AG08395 (cell line): ENCODE measurements around the gene ERN2.

ENCODE experiments used
- DNase-seq: peaks from one replicate; pipeline ENCODE4 v3.0.0; 2012; ENCODE audit warnings: mixed read lengths, low spot score

The ERN2 gene

GRCh38 chr16:23687034-23687808, 25.8 kb downstream of the ERN2 start:
- DNase-seq = no peak

GRCh38 chr16:23683487-23683886, 29.5 kb downstream of the ERN2 start:
- DNase-seq = no peak

GRCh38 chr16:23682181-23682580, 30.8 kb downstream of the ERN2 start:
- DNase-seq = no peak

DNA sequence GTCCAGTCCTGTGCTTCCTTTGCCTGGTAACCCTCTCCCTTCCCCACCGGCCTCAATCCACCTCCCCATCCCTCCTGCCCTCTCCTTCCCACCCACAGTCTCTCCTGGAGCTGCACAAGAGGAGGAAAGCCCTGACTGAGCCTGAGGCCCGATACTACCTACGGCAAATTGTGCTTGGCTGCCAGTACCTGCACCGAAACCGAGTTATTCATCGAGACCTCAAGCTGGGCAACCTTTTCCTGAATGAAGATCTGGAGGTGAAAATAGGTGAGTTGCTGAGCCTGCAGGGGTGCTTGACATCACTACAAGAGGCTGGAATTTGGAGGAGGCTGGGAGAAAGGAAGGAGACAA, 33.1 kb downstream of the ERN2 start:
- no peak for DNase-seq

DNA sequence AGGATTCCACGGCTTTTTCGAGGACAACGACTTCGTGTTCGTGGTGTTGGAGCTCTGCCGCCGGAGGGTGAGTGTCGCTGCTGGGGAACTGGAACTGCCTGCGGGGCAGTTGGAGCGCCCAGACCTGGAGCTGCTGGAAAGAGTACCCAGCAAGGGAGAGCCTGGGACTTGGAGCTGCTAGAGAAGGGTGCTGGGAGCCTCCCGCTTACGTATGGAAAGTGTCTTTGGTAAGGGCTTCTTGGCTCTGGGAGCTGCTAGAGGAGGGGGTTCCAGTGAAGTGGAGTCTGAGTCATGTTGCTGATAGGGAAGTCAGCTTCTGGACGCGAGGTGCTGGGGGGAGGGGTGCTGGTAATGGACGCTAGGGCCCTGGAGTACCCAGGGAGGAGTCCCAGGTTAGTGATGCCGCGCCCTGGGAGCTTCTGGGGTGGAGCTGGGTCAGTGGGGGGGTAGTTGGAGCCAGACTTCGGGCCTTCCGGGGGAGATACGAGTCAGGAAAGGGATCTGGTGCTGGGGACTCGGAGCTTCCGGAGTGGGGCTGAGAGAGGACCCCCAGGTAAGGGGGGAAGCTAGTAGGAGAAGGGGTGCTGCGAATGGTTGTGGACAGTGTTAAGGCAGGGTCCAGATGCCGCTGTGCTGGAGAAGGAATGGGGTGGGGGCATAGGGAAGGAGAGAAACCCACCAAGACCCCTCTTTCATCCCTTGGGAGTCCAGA, 33.6 kb downstream of the ERN2 start:
- DNase-seq = peak; percentile 23

- DNase-seq = peak; percentile 95
These were observed 34.4 kb downstream of the ERN2 start, which contains the start of gene PLK1 for GRCh38 chr16:23678430-23679273. PLK1 (plus strand) TSS chr16:23678889; CDS start chr16:23678933, 44 bp downstream.

DNA sequence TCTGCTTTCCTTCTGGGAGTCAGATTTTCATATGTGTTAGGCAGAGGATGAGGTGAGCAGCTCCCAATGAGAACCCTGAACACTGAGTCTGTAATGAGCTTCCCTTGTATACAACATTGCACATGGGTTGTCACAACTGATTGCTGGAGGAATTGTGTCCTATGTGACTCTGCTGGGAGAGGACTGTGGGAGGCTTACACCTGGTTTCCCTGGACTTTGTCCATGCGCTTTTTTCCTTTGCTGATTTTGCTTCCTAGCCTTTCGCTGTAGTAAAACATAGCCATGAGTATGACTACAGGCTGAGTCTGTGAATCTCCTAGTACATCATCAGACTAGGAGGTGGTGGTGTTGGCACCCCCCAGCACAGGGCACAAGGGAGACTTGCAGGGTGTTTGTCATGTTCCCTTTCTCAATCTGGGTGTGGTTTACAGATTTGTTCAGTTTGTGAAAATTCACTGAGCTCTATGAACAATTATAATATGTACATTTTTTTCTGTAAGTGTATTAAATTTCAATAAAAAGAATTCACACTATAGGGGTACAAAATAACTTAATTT, 36.0 kb downstream of the ERN2 start:
- peak; percentile 34 for DNase-seq

- DNase-seq = no peak
These were observed 38.9 kb downstream of the ERN2 start for GRCh38 chr16:23673971-23674614.

DNA sequence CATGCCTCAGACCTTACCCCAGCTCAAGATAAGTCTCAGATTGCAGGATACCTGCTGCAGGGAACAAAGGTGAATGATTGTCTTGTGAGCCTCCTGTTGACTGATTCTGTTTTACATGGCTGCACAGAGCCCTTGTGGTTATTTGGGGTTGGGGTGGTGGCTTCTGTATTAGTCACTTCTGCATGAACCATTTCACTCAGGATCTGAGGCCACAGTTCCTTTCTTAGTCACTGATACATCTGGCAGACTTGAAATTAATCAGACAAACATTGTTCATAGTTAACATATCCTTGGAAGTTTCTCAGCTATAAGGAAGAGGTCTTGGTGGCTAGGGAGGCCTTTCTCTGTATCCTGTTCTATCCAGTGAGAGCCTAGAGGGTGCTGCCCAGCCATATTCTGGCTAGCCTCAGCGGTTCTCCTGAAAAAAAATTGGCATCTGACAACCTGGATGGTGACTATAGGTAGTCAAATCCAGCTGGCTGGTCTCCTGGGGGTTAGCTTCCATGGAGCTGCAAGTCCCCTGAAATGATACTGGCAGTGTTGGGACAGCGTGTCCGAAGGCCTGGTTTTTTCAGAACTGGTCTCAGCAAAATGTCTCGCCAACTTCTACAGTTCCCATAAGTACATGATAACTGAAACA, 42.8 kb downstream of the ERN2 start:
- peak; percentile 87 for DNase-seq

DNA sequence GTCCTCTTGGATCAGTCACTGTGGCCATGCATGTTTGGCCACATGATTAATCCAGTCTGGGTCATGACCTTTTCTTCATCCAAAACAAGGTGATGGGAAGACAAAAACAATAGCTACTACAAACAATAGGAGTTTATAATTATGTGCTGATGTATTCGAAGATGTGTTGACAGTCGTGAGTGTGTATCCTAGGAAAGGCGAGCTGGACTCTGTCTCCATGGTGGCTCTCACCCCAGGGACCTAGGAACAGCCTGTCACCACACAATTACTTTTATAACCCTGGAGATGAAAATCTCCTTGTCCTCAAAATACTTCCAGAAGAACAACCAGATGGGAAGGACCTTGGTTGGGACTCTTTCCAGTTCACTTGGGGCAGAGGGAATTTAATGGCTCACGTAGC, 44.1 kb downstream of the ERN2 start:
- no peak for DNase-seq

GRCh38 chr16:23668225-23668624, 44.8 kb downstream of the ERN2 start:
- DNase-seq = no peak

- no peak for DNase-seq
These were observed 45.7 kb downstream of the ERN2 start for GRCh38 chr16:23667355-23667659.

GRCh38 chr16:23666571-23667354, 46.3 kb downstream of the ERN2 start:
- no peak for DNase-seq

DNA sequence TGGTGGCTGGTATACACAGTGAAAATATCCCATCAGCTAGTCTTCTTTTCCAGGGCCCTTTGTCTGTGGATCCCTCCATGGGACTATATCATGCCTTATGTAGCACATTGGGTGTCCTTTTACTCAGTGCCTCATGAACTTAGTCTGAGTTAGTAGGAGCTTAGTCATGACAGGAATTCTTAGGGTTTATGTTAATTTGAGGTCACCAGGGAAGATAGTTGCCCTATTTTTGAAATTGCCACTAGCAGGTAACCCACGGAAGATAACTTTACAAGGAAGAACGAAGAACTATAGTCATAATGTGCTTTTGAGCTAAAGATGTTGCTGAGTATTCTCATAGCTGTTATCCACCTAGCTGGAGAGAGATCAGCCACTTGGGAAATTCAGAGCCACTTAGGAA, 49.1 kb downstream of the ERN2 start:
- no peak for DNase-seq

- DNase-seq = no peak
These were observed 61.0 kb downstream of the ERN2 start for GRCh38 chr16:23651943-23652468.

- no peak for DNase-seq
These were observed 62.2 kb downstream of the ERN2 start for GRCh38 chr16:23650674-23651416.

DNA sequence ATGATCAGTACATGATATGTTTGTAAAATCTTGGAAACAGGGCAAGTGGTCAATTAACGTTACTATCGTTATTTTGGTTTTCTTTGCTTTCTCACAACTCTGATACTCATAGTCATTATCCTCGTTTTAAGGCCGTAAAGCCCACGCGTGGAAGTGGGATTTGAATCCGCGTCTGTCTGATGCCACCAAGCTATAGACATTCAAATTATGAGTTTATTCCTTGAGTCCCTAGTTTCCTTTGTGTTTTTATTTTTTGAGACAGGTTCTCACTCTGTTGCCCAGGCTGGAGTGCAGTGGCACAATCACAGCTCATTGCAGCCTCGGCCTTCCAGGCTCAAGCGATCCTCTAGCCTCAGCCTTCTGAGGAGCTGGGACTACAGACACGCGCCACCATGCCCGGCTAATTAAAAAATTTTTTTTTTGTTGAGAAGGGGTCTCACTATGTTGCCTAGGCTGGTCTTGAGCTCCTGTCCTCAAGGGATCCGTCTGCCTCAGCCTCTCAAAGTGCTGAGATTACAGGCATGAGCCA, 70.7 kb downstream of the ERN2 start:
- no peak for DNase-seq

- peak; percentile 99 for DNase-seq
These were observed 71.9 kb downstream of the ERN2 start, which contains the start of the genes DCTN5 and PALB2 for GRCh38 chr16:23640931-23641765. DCTN5 (plus strand) TSS chr16:23641466; CDS start chr16:23641543, 77 bp downstream. PALB2 (minus strand) TSS chr16:23641310; CDS start chr16:23641157, 153 bp downstream.
